Activated CD4-positive, CD25-positive, alpha-beta regulatory T cell (primary cell): Measurements from ENCODE around the gene RUFY2.
A peak's percentile ranks its signal among the peaks of the same experiment; 100 is the strongest.
"Not testable (repeated sequence)": the region's sequence is repeated elsewhere in the genome, so short reads cannot be mapped to it uniquely, and the experiment has no call there.

Source experiments
- DNase-seq, 4 experiments: peaks; one replicate each; lab custom pipeline; 2025; lab: John Stamatoyannopoulos, UW

The RUFY2 gene

GRCh38 chr10:68406815-68407548 is at the start of gene RUFY2:
RUFY2 (minus strand) TSS chr10:68407277; CDS start chr10:68407189, 88 bp downstream.
- peak; percentile 57 to 70 (median 62) for DNase-seq

- DNase-seq = not testable (repeated sequence)
These were observed 42.6 kb upstream of the RUFY2 start for GRCh38 chr10:68449698-68450097.

GRCh38 chr10:68446179-68446578 is 39.1 kb upstream of the RUFY2 start:
- DNase-seq = no peak

GRCh38 chr10:68442971-68443370 is 35.9 kb upstream of the RUFY2 start:
- DNase-seq = no peak

- DNase-seq = no peak
These were observed 33.8 kb upstream of the RUFY2 start for GRCh38 chr10:68440898-68441297.

- no peak for DNase-seq
These were observed 28.7 kb upstream of the RUFY2 start for GRCh38 chr10:68435803-68436202.

- no peak for DNase-seq
These were observed 27.6 kb upstream of the RUFY2 start for GRCh38 chr10:68434657-68435056.

- no peak for DNase-seq
These were observed 21.5 kb upstream of the RUFY2 start for GRCh38 chr10:68428396-68429104.

GRCh38 chr10:68424454-68425014 is 17.5 kb upstream of the RUFY2 start:
- DNase-seq = no peak

- DNase-seq = no peak
These were observed 16.4 kb upstream of the RUFY2 start for GRCh38 chr10:68423522-68423921.

- no peak for DNase-seq
These were observed 12.3 kb upstream of the RUFY2 start for GRCh38 chr10:68419376-68419775.

GRCh38 chr10:68408898-68409518 is 1.9 kb upstream of the RUFY2 start:
- DNase-seq = no peak

GRCh38 chr10:68406111-68406814 is 814 bp downstream of the RUFY2 start:
- DNase-seq = no peak

- DNase-seq = no peak
These were observed 3.4 kb downstream of the RUFY2 start for GRCh38 chr10:68403701-68404100.

- no peak for DNase-seq
These were observed 4.8 kb downstream of the RUFY2 start for GRCh38 chr10:68402276-68402675.

GRCh38 chr10:68397005-68397404 is 10.1 kb downstream of the RUFY2 start:
- no peak for DNase-seq

- DNase-seq = no peak
These were observed 21.3 kb downstream of the RUFY2 start for GRCh38 chr10:68385740-68386139.

- DNase-seq = no peak
These were observed 35.5 kb downstream of the RUFY2 start for GRCh38 chr10:68371604-68372003.

- no peak for DNase-seq
These were observed 40.0 kb downstream of the RUFY2 start for GRCh38 chr10:68367121-68367520.

GRCh38 chr10:68366600-68366999 is 40.5 kb downstream of the RUFY2 start:
- no peak for DNase-seq

GRCh38 chr10:68365611-68366010 is 41.5 kb downstream of the RUFY2 start:
- DNase-seq = no peak
